Measurements from ENCODE around the gene HIRA. TPM values are rescaled to one million over a fixed set of nuclear protein-coding genes. Genes with fewer than 3 reads are reported as not detected.

The HIRA gene
- polyA plus RNA-seq, 1 donor from 2014 or later: 38.1 TPM

DNA sequence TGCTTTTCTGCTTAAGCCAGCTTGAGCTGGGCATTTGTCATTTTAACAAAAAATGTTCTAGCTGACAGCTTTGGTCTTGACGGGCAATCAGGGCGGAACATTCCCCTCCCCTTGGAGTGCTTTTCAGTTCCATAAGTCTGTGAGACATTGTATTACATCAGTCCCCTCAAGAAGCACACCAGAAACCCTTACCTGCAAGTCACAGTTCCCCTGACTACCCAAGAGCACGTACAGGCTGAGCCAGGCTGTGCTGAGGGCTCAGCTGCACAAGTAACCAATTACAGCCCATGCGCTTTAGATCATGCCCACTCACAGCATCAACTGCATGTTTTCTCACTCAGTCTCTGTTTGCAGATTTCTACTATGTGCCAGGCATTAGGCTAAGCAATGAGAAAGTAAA, 19.1 kb downstream of the HIRA start:
- Histone ChIP-seq H3K9me2 (ENCODE audit: insufficient read depth, low read length) (no peaks in the 10 kb centered on the region), H3K27ac (ENCODE audit: low read length) (no peak overlapping the region), H3K4me2 (ENCODE audit: low read length) (no peak overlapping the region), H2AFZ (ENCODE audit: low read depth, low read length) (no peak overlapping the region), H3F3A (ENCODE audit: insufficient read depth, low read length, poor library complexity, severe bottlenecking) (no peaks in the 10 kb centered on the region), H3K9me3 (ENCODE audit: low read length) (no peaks in the 10 kb centered on the region), H3K9ac (ENCODE audit: low read length) (no peak overlapping the region), H3K36me3 (ENCODE audit: insufficient read depth, low read length) (peaks cover 6% of the 10 kb centered on the region), H3K79me2 (replicated peaks; ENCODE audit: insufficient read depth, low read length) (peaks cover 36% of the 10 kb centered on the region), H4K20me1 (ENCODE audit: insufficient read depth) (no peaks in the 10 kb centered on the region), H3K27me3 (ENCODE audit: insufficient read depth, low read depth, low read length) (no peaks in the 10 kb centered on the region), H3K4me3 (ENCODE audit: low read length) (no peak overlapping the region)
- TF ChIP-seq, protein P1, sequence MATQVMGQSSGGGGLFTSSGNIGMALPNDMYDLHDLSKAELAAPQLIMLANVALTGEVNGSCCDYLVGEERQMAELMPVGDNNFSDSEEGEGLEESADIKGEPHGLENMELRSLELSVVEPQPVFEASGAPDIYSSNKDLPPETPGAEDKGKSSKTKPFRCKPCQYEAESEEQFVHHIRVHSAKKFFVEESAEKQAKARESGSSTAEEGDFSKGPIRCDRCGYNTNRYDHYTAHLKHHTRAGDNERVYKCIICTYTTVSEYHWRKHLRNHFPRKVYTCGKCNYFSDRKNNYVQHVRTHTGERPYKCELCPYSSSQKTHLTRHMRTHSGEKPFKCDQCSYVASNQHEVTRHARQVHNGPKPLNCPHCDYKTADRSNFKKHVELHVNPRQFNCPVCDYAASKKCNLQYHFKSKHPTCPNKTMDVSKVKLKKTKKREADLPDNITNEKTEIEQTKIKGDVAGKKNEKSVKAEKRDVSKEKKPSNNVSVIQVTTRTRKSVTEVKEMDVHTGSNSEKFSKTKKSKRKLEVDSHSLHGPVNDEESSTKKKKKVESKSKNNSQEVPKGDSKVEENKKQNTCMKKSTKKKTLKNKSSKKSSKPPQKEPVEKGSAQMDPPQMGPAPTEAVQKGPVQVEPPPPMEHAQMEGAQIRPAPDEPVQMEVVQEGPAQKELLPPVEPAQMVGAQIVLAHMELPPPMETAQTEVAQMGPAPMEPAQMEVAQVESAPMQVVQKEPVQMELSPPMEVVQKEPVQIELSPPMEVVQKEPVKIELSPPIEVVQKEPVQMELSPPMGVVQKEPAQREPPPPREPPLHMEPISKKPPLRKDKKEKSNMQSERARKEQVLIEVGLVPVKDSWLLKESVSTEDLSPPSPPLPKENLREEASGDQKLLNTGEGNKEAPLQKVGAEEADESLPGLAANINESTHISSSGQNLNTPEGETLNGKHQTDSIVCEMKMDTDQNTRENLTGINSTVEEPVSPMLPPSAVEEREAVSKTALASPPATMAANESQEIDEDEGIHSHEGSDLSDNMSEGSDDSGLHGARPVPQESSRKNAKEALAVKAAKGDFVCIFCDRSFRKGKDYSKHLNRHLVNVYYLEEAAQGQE (IDR thresholded peaks at IDR 0.05; ENCODE audit: borderline replicate concordance): no peak
- TF ChIP-seq EZH2 (IDR thresholded peaks at IDR 0.05; ENCODE audit: borderline replicate concordance, insufficient read depth, low read length, poor library complexity, severe bottlenecking) (no peak), EP300 (conservative IDR thresholded peaks at IDR 0.05; ENCODE audit: poor library complexity, severe bottlenecking) (no peak), POLR2AphosphoS5 (IDR thresholded peaks at IDR 0.05) (no peak), SMC3 (conservative IDR thresholded peaks at IDR 0.05; ENCODE audit: poor library complexity) (no peak), MXI1 (conservative IDR thresholded peaks at IDR 0.05; ENCODE audit: poor library complexity, severe bottlenecking) (no peak), TAF1 (IDR thresholded peaks at IDR 0.05; ENCODE audit: low read depth) (no peak), RAD21 (conservative IDR thresholded peaks at IDR 0.05) (no peak)
- TF ChIP-seq, protein P2, sequence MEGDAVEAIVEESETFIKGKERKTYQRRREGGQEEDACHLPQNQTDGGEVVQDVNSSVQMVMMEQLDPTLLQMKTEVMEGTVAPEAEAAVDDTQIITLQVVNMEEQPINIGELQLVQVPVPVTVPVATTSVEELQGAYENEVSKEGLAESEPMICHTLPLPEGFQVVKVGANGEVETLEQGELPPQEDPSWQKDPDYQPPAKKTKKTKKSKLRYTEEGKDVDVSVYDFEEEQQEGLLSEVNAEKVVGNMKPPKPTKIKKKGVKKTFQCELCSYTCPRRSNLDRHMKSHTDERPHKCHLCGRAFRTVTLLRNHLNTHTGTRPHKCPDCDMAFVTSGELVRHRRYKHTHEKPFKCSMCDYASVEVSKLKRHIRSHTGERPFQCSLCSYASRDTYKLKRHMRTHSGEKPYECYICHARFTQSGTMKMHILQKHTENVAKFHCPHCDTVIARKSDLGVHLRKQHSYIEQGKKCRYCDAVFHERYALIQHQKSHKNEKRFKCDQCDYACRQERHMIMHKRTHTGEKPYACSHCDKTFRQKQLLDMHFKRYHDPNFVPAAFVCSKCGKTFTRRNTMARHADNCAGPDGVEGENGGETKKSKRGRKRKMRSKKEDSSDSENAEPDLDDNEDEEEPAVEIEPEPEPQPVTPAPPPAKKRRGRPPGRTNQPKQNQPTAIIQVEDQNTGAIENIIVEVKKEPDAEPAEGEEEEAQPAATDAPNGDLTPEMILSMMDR (IDR thresholded peaks at IDR 0.05; ENCODE audit: poor library complexity, severe bottlenecking): no peak

DNA sequence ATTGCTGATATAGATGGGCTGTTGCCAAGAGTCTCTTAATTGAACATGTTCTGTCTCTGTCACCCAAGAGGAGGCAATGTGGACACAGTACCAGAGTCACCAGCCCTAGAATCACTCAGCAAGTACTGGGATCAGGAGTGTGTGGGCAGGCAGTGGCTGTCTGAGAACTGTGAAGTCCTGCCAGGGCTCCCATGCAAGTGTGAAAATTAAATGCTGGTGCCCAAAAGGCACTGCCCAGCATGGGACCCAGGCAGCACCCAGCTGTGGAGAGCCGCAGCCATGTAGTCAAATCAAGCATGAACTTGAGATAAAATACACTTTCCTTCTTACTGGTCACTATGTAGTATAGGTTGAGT, 19.9 kb downstream of the HIRA start:
- H3K4me2 ChIP-seq (ENCODE audit: low read length): no peak overlapping the region
- H3K27me3 ChIP-seq (ENCODE audit: insufficient read depth, low read depth, low read length): no peaks in the 10 kb centered on the region
- TF ChIP-seq POLR2AphosphoS5 (IDR thresholded peaks at IDR 0.05) (no peak), MXI1 (conservative IDR thresholded peaks at IDR 0.05; ENCODE audit: poor library complexity, severe bottlenecking) (no peak)
- TF ChIP-seq, protein P1 (IDR thresholded peaks at IDR 0.05; ENCODE audit: borderline replicate concordance): no peak
- H3K79me2 ChIP-seq (replicated peaks; ENCODE audit: insufficient read depth, low read length): peaks cover 35% of the 10 kb centered on the region
- H3K9ac ChIP-seq (ENCODE audit: low read length): no peak overlapping the region
- H4K20me1 ChIP-seq (ENCODE audit: insufficient read depth): no peaks in the 10 kb centered on the region
- no peak overlapping the region for H3K27ac ChIP-seq (ENCODE audit: low read length)
- no peaks in the 10 kb centered on the region for H3K9me3 ChIP-seq (ENCODE audit: low read length)
- H3K9me2 ChIP-seq (ENCODE audit: insufficient read depth, low read length): no peaks in the 10 kb centered on the region
- peaks cover 6% of the 10 kb centered on the region for H3K36me3 ChIP-seq (ENCODE audit: insufficient read depth, low read length)
- no peak overlapping the region for H3K4me3 ChIP-seq (ENCODE audit: low read length)
- no peaks in the 10 kb centered on the region for H3F3A ChIP-seq (ENCODE audit: insufficient read depth, low read length, poor library complexity, severe bottlenecking)
- H2AFZ ChIP-seq (ENCODE audit: low read depth, low read length): no peak overlapping the region

Data from neural cell (in vitro differentiated cells).